K562 (cell line): Measurements from ENCODE around the gene RNU6-9. TPM values are rescaled to one million over a fixed set of nuclear protein-coding genes. Genes with fewer than 3 reads are reported as not detected.

Experiments
- BHLHE40 ChIP-seq: IDR thresholded peaks from 2 replicates; pipeline ENCODE4 v1.6.1; 2011; ENCODE audit warnings: low read length, improper control_type of control experiment
- CXXC5 ChIP-seq: fragments of 250-450 bp; sonication (Bioruptor Pico); IDR thresholded peaks from 2 replicates; pipeline ENCODE4 v1.8.0; 2022; ENCODE audit warnings: inconsistent platforms, mild to moderate bottlenecking, moderate library complexity
- E2F6 ChIP-seq, 2 experiments: IDR thresholded peaks; 2 replicates each; pipeline ENCODE4 v1.6.1; 2011; ENCODE audit warnings: borderline replicate concordance in 1 of 2, control low read depth in 1 of 2, low read depth in 1 of 2, low read length in 1 of 2, mild to moderate bottlenecking in 1 of 2, mixed read lengths in 1 of 2, moderate library complexity in 1 of 2; ENCODE audit not compliant: insufficient read depth in 1 of 2, insufficient read length in 1 of 2, poor library complexity in 1 of 2, severe bottlenecking in 1 of 2; ENCODE audit errors: extremely low read depth in 1 of 2
- GABPA ChIP-seq: fragments of 200-800 bp; sonication (Bioruptor generic); conservative IDR thresholded peaks from 2 replicates; pipeline ENCODE4 v1.6.1; 2016; ENCODE audit warnings: low read depth, missing genetic modification characterization, missing compliant biosample characterization
- HDAC1 ChIP-seq, 2 experiments: fragments of 450-650 bp; IDR thresholded peaks; 2 replicates each; pipeline ENCODE4 v1.6.1; 2016 to 2017; ENCODE audit warnings: inconsistent platforms in 1 of 2, mild to moderate bottlenecking in 1 of 2, moderate library complexity in 1 of 2
- HDGF ChIP-seq: fragments of 450-650 bp; IDR thresholded peaks from 2 replicates; pipeline ENCODE4 v1.6.1; 2016
- POLR2A ChIP-seq: fragments of 450-650 bp; conservative IDR thresholded peaks from 2 replicates; pipeline ENCODE4 v1.6.1; 2016
- POLR2G ChIP-seq: fragments of 200-400 bp; formaldehyde crosslinking; IDR thresholded peaks from 2 replicates; pipeline ENCODE4 v1.6.1; 2017; ENCODE audit warnings: low read depth, mild to moderate bottlenecking, antibody characterized with exemption, low read length, moderate library complexity
- RBBP5 ChIP-seq: fragments of 200-600 bp; sonication (generic); IDR thresholded peaks from 2 replicates; pipeline ENCODE4 v1.6.1; 2012; ENCODE audit warnings: borderline replicate concordance, mild to moderate bottlenecking, low read length, control low read depth, inconsistent platforms; ENCODE audit not compliant: insufficient read depth, poor library complexity, severe bottlenecking
- RBFOX2 ChIP-seq: fragments of 200-400 bp; formaldehyde crosslinking; IDR thresholded peaks from 2 replicates; pipeline ENCODE4 v1.6.1; 2017; ENCODE audit warnings: low read depth, mild to moderate bottlenecking, low read length, moderate library complexity
- SUPT5H ChIP-seq: fragments of 450-650 bp; IDR thresholded peaks from 2 replicates; pipeline ENCODE4 v1.6.1; 2016
- TEAD4 ChIP-seq, 2 experiments: sonication (generic) in 1 of 2; formaldehyde crosslinking in 1 of 2; IDR thresholded peaks; 2 replicates each; pipeline versions ENCODE4 v1.6.1 to v1.8.0; 2012 to 2022; ENCODE audit warnings: borderline replicate concordance in 1 of 2, inconsistent platforms in 1 of 2, low read length in 1 of 2, mild to moderate bottlenecking in 1 of 2, missing genetic modification reagents in 1 of 2
- ZFP30 ChIP-seq: fragments of 250-450 bp; sonication (Bioruptor Pico); IDR thresholded peaks from 2 replicates; pipeline ENCODE4 v1.8.0; 2022; ENCODE audit warnings: moderate library complexity, mild to moderate bottlenecking, inconsistent platforms, borderline replicate concordance
- polyA plus RNA-seq, 8 experiments: library from polyadenylated mRNA; depleted of rRNA in 4 of 8; stranded (reverse) in 5 of 8; unstranded in 3 of 8; fragments of >200 nt; fragmentation: Nextera tagmentation in 2 of 8; fragmentation: Illumina TruSeq in 1 of 8; extraction: Ambion mirVana in 2 of 8; extraction: Trizol in 1 of 8; gene quantifications; 2 replicates each; pipeline versions ENCODE4 v1.2.1 to v1.2.3, GENCODE V29; 2011 to 2014; ENCODE audit warnings: inconsistent platforms in 1 of 8, missing spikeins in 1 of 8
- total RNA-seq, 7 experiments: library from RNA; depleted of rRNA in 6 of 7; stranded (reverse); fragments of >200 nt in 6 of 7; fragmentation: Illumina TruSeq in 2 of 7; extraction: Trizol in 2 of 7; gene quantifications; 2 replicates each; pipeline versions ENCODE4 v1.2.1 to v1.2.3, GENCODE V29; 2011 to 2021; ENCODE audit warnings: low replicate concordance in 1 of 7
- TF ChIP-seq, protein P1 (sequence below): fragments of 200-800 bp; sonication (Bioruptor generic); IDR thresholded peaks from 2 replicates; pipeline ENCODE4 v1.6.1; 2017; ENCODE audit warnings: missing genetic modification characterization, missing compliant biosample characterization
- TF ChIP-seq, protein P2 (sequence below): fragments of 200-800 bp; sonication (Bioruptor generic); IDR thresholded peaks from 2 replicates; pipeline ENCODE4 v1.6.1; 2017; ENCODE audit warnings: missing genetic modification characterization, missing compliant biosample characterization
- TF ChIP-seq, protein P3 (sequence below): conservative IDR thresholded peaks from 2 replicates; pipeline ENCODE4 v1.6.1; 2011; ENCODE audit warnings: low read depth, mild to moderate bottlenecking, low read length; ENCODE audit not compliant: control insufficient read depth
- TF ChIP-seq, protein P4 (sequence below): fragments of 250-450 bp; sonication (Bioruptor Pico); IDR thresholded peaks from 2 replicates; pipeline ENCODE4 v1.5.0; 2021; ENCODE audit warnings: mild to moderate bottlenecking, borderline replicate concordance

RNU6-9 gene
- total and polyA plus RNA-seq, 9 of the 15 experiments (the other 6 are each of a cell fraction or from before 2014, with no cell fraction given): not detected

DNA sequence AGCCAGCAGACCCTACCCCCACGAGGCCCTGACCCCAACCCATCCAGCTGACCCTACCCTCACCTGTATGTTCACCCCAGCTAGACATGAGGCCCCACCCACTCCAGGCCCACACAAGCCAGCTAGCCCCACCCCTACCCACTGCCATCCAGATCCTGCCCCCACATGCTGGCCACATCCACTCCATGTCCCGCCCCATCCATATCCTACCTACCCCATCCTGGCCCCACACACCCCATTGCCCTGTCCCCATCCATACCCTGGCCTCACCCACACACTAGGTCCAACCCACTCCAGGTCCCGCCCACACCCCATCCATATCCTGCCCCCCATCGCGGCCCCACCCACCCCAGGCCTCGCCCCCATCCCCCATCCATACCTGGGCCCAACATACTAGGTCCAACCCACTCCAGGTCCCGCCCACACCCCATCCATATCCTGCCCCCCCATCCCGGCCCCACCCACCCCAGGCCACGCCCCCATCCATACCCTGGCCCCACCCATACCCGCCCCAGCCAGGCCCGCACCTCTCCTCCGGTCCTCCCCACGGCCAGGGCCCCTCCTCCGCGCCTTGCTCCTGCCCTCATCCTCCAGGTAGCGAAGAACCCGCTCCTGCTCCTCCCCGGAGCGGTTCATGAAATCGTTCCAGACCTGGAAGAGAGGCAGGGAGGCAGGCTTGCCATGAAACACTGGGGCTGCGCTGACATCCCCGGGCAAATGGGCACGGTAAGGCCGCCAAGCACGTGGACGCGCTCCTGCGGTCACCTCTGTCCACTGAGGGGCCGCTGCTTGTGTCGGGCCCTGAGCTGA lies 7.2 kb downstream of the RNU6-9 start (continued):
- TF ChIP-seq TEAD4 (IDR thresholded peaks at IDR 0.05; ENCODE audit: low read length): 0 out of 2 replicates have a peak, but pooled peaks have one; percentile 14
- TF ChIP-seq TEAD4 (CRISPR knock-in tag; IDR thresholded peaks at IDR 0.05; ENCODE audit: borderline replicate concordance): no peak
- TF ChIP-seq, protein P1, sequence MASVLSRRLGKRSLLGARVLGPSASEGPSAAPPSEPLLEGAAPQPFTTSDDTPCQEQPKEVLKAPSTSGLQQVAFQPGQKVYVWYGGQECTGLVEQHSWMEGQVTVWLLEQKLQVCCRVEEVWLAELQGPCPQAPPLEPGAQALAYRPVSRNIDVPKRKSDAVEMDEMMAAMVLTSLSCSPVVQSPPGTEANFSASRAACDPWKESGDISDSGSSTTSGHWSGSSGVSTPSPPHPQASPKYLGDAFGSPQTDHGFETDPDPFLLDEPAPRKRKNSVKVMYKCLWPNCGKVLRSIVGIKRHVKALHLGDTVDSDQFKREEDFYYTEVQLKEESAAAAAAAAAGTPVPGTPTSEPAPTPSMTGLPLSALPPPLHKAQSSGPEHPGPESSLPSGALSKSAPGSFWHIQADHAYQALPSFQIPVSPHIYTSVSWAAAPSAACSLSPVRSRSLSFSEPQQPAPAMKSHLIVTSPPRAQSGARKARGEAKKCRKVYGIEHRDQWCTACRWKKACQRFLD: no peak
- TF ChIP-seq, protein P2, sequence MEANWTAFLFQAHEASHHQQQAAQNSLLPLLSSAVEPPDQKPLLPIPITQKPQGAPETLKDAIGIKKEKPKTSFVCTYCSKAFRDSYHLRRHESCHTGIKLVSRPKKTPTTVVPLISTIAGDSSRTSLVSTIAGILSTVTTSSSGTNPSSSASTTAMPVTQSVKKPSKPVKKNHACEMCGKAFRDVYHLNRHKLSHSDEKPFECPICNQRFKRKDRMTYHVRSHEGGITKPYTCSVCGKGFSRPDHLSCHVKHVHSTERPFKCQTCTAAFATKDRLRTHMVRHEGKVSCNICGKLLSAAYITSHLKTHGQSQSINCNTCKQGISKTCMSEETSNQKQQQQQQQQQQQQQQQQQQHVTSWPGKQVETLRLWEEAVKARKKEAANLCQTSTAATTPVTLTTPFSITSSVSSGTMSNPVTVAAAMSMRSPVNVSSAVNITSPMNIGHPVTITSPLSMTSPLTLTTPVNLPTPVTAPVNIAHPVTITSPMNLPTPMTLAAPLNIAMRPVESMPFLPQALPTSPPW (CRISPR knock-in tag): peak; percentile 95
- TF ChIP-seq POLR2A: peak; percentile 18; the same call in 1 of the 2 replicates
- peak; percentile 47 for TF ChIP-seq POLR2G
- peak; percentile 97 for TF ChIP-seq HDGF
- TF ChIP-seq, protein P3, sequence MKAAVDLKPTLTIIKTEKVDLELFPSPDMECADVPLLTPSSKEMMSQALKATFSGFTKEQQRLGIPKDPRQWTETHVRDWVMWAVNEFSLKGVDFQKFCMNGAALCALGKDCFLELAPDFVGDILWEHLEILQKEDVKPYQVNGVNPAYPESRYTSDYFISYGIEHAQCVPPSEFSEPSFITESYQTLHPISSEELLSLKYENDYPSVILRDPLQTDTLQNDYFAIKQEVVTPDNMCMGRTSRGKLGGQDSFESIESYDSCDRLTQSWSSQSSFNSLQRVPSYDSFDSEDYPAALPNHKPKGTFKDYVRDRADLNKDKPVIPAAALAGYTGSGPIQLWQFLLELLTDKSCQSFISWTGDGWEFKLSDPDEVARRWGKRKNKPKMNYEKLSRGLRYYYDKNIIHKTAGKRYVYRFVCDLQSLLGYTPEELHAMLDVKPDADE: no peak
- peak; percentile 55 for TF ChIP-seq RBFOX2
- peak; percentile 34; the same call in 1 of the 2 replicates for TF ChIP-seq CXXC5 (CRISPR knock-in tag)
- peak; percentile 13 for TF ChIP-seq RBBP5
- TF ChIP-seq E2F6 (IDR thresholded peaks at IDR 0.05; ENCODE audit: borderline replicate concordance in 1 of 2, extremely low read depth in 1 of 2, insufficient read depth in 1 of 2, insufficient read length in 1 of 2, low read depth in 1 of 2, low read length in 1 of 2, poor library complexity in 1 of 2, severe bottlenecking in 1 of 2): peak; percentile 21 to 35
- TF ChIP-seq SUPT5H: peak; percentile 53
- TF ChIP-seq, protein P4, sequence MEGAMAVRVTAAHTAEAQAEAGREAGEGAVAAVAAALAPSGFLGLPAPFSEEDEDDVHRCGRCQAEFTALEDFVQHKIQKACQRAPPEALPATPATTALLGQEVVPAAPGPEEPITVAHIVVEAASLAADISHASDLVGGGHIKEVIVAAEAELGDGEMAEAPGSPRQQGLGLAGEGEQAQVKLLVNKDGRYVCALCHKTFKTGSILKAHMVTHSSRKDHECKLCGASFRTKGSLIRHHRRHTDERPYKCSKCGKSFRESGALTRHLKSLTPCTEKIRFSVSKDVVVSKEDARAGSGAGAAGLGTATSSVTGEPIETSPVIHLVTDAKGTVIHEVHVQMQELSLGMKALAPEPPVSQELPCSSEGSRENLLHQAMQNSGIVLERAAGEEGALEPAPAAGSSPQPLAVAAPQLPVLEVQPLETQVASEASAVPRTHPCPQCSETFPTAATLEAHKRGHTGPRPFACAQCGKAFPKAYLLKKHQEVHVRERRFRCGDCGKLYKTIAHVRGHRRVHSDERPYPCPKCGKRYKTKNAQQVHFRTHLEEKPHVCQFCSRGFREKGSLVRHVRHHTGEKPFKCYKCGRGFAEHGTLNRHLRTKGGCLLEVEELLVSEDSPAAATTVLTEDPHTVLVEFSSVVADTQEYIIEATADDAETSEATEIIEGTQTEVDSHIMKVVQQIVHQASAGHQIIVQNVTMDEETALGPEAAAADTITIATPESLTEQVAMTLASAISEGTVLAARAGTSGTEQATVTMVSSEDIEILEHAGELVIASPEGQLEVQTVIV (CRISPR knock-in tag): no peak
- TF ChIP-seq GABPA: peak; percentile 68
- TF ChIP-seq HDAC1 (IDR thresholded peaks at IDR 0.05): peak in 1 of 2 experiments; percentile 68; a peak in 2 of 4 replicates
- TF ChIP-seq ZFP30 (CRISPR knock-in tag): no peak
- TF ChIP-seq BHLHE40: peak; percentile 50
